MCF 10A (cell line): ENCODE measurements around the gene RBP3. TPM values are rescaled to one million over a fixed set of nuclear protein-coding genes. Genes with fewer than 3 reads are reported as not detected.

Experiments used
- BruUV-seq: library from RNA; stranded (reverse); fragments of 400-500 nt; replicated peaks from 2 replicates; lab custom pipeline; 2021; lab: Mats Ljungman, UMichigan
- CTCF ChIA-PET: fragments of 300-600 bp; sonication (Branson Sonifier 250); formaldehyde crosslinking; extraction: SDS; loops from one replicate; lab custom pipeline; 2021; ENCODE audit warnings: antibody characterized with exemption, inconsistent platforms; lab: Yijun Ruan, JAX
- POLR2A ChIA-PET: fragments of 300-600, 350-650 bp; sonication (Branson Sonifier 250); formaldehyde crosslinking; extraction: SDS; loops from one replicate; lab custom pipeline; 2020; ENCODE audit warnings: antibody characterized with exemption, inconsistent platforms; lab: Yijun Ruan, JAX
- DNase-seq: peaks from one replicate; pipeline ENCODE4 v3.0.0-alpha.2; 2018; ENCODE audit not compliant: unreplicated experiment
- H3K27ac Mint-ChIP-seq: one replicate; pipeline ENCODE4 v1.8.0; 2022; ENCODE audit warnings: mild to moderate bottlenecking, low read depth, mixed read lengths; ENCODE audit not compliant: unreplicated experiment
- H3K27me3 Mint-ChIP-seq: one replicate; pipeline ENCODE4 v1.8.0; 2022; ENCODE audit warnings: mixed read lengths; ENCODE audit not compliant: insufficient read depth, unreplicated experiment
- H3K36me3 Mint-ChIP-seq: one replicate; pipeline ENCODE4 v1.8.0; 2022; ENCODE audit warnings: mild to moderate bottlenecking, moderate library complexity, mixed read lengths; ENCODE audit not compliant: insufficient read depth, unreplicated experiment
- H3K4me1 Mint-ChIP-seq: one replicate; pipeline ENCODE4 v1.8.0; 2022; ENCODE audit warnings: mixed read lengths; ENCODE audit not compliant: insufficient read depth, unreplicated experiment
- H3K4me3 Mint-ChIP-seq: one replicate; pipeline ENCODE4 v1.8.0; 2022; ENCODE audit warnings: mild to moderate bottlenecking, moderate library complexity, mixed read lengths; ENCODE audit not compliant: unreplicated experiment
- H3K9me3 Mint-ChIP-seq: one replicate; pipeline ENCODE4 v1.8.0; 2022; ENCODE audit warnings: mixed read lengths; ENCODE audit not compliant: unreplicated experiment
- intact Hi-C: fragments of 100-400 bp; cut with micrococcal nuclease; formaldehyde crosslinking; loops from 2 replicates; pipeline ENCODE4 v1.14.1; 2022
- total RNA-seq: library from RNA; stranded (reverse); gene quantifications from 2 replicates; pipeline ENCODE4 v1.2.3, GENCODE V29; 2022
- TF ChIP-seq, protein P1 (sequence below): fragments of 200-600 bp; IDR thresholded peaks from one replicate; pipeline ENCODE4 v1.8.0; 2022; ENCODE audit warnings: antibody characterized with exemption, mild to moderate bottlenecking; ENCODE audit not compliant: unreplicated experiment

The RBP3 gene
- total RNA-seq, 1 experiment from 2014 or later, result not detected

DNA sequence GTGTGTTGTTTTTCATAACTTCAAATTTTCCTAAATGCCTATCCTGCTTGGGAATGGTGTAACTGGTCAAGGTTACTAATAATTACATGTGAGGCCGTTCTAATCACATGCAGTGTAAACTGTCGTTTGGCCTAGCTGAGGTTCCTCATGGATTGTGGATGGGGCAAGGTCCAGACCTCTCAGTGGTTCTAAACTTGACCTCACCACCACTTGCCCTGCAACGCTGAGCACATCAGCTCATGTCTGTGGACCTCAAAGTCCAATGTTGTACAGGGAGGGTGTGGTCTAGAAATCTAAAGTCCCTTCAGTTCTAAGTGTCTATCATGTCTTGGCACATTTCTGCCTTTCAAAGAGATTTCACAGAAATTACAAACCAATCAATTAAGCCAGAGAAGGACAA lies 15.6 kb downstream of the RBP3 start:
- TF ChIP-seq, protein P1, sequence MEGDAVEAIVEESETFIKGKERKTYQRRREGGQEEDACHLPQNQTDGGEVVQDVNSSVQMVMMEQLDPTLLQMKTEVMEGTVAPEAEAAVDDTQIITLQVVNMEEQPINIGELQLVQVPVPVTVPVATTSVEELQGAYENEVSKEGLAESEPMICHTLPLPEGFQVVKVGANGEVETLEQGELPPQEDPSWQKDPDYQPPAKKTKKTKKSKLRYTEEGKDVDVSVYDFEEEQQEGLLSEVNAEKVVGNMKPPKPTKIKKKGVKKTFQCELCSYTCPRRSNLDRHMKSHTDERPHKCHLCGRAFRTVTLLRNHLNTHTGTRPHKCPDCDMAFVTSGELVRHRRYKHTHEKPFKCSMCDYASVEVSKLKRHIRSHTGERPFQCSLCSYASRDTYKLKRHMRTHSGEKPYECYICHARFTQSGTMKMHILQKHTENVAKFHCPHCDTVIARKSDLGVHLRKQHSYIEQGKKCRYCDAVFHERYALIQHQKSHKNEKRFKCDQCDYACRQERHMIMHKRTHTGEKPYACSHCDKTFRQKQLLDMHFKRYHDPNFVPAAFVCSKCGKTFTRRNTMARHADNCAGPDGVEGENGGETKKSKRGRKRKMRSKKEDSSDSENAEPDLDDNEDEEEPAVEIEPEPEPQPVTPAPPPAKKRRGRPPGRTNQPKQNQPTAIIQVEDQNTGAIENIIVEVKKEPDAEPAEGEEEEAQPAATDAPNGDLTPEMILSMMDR, result no peak
- Mint-ChIP-seq H3K27ac (no peak overlapping the region), H3K36me3 (no peaks in the 10 kb centered on the region), H3K4me3 (no peak overlapping the region), H3K4me1 (no peaks in the 10 kb centered on the region), H3K27me3 (no peaks in the 10 kb centered on the region), H3K9me3 (no peaks in the 10 kb centered on the region)
- DNase-seq, result no peak
- ChIA-PET CTCF (interaction anchor here (0.6 to 6.4 kb wide), 6 partner anchors 9 to 1340 kb away, joined by 3 to 48 read pairs (median 5); no protein-coding TSS in a partner anchor), POLR2A (no interaction called here)
- intact Hi-C loops, result no loop called here
- no TSS peak for BruUV-seq

DNA sequence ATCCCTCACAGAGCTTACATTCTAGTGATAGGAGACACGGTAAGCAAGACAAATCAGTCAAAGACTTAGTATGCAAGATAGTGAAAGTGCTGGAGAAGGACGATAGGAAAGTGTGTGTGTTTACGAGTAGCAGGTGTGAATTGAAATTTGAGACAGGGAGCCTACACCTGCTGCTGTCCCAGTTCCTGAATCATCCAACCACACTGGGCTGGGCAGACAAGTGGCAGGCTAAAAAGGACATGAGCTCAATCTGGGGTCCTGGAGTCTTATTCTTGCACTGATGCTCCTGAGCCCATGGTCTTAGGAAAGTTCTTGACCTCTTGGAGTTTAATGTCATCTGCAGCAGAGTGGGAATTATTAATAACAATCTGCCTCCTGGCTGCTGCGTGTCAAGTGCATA lies 16.2 kb downstream of the RBP3 start:
- POLR2A ChIA-PET, result no interaction called here

DNA sequence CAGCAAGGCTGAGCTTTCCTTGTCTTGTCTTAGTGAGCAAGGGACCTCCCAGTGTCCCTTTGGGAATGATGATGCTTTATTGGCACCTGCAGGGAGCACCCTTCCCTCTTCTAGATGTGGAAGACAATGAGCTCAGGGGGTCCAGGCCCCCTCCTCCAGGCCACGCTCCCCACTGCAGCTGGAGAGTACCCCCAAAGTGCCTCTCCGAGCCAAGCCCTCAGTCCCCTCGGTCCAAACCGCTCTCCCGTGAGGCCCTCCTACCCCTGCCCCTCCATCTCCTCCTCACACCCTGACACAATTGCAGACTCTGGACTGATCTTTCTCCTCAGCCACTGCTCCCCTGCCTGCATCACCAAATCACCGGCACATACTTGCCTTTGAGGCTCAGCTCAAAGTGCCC lies 16.7 kb downstream of the RBP3 start:
- CTCF ChIA-PET, result interaction anchor here (1.0 to 1.9 kb wide), 4 partner anchors 10 to 74 kb away, joined by 4 to 7 read pairs (median 4); no protein-coding TSS in a partner anchor
- intact Hi-C loops, result no loop called here
- H3K9me3 Mint-ChIP-seq, result no peaks in the 10 kb centered on the region
- POLR2A ChIA-PET, result interaction anchor here (0.8 kb wide), 1 partner anchor 12 kb away, joined by 4 read pairs; no protein-coding TSS in a partner anchor
- no TSS peak for BruUV-seq
- no peaks in the 10 kb centered on the region for H3K36me3 Mint-ChIP-seq
- no peak overlapping the region for H3K27ac Mint-ChIP-seq
- DNase-seq, result no peak
- no peak overlapping the region for H3K4me3 Mint-ChIP-seq
- H3K4me1 Mint-ChIP-seq, result no peaks in the 10 kb centered on the region
- TF ChIP-seq, protein P1, result no peak
- H3K27me3 Mint-ChIP-seq, result no peaks in the 10 kb centered on the region

More for the DNA sequence above, 16.2 kb downstream of the RBP3 start:
- Mint-ChIP-seq H3K36me3 (no peaks in the 10 kb centered on the region), H3K9me3 (no peaks in the 10 kb centered on the region), H3K4me1 (no peaks in the 10 kb centered on the region), H3K27me3 (no peaks in the 10 kb centered on the region), H3K4me3 (no peak overlapping the region), H3K27ac (no peak overlapping the region)
- DNase-seq, result no peak
- BruUV-seq, result no TSS peak
- intact Hi-C loops, result no loop called here
- CTCF ChIA-PET, result interaction anchor here (1.0 to 6.4 kb wide), 4 partner anchors 8 to 74 kb away, joined by 4 to 48 read pairs (median 5); no protein-coding TSS in a partner anchor
- TF ChIP-seq, protein P1, result no peak

DNA sequence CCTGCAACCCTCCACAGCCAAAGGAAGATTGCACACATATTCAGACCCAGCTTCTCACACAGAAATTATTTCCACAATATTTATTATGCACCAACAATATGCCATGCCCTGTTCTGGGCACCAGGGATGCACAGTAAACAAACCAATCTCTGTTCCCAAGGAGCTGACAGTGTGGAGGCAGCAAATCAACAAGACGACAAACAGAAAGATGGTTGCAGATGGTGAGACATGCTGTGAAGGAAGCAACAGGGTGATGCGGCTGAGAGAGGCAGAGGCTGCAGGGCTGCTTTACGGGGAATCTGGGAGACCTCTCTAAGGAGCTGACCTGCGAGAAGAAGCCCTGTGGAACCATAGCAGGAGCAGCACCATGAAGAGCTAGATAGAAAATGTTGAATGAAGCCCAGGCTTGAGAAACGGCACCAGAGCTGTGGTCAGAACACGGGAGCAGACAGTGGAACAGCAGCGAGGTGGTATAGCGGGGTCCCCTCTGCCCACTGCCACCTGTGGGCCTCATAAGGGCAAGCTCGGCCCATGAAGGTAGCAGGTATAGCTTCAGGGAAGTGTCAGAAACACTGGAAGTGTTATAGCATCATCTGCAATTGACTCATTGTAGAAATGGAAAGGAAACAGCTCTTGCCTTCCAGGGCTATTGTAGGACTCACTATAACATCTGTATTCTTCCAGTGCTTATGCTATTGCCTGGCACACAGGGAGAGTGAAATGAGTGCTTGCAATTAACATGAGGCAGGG lies 17.4 kb downstream of the RBP3 start:
- Mint-ChIP-seq H3K9me3 (no peaks in the 10 kb centered on the region), H3K36me3 (no peaks in the 10 kb centered on the region), H3K27me3 (no peaks in the 10 kb centered on the region), H3K27ac (no peak overlapping the region), H3K4me1 (no peaks in the 10 kb centered on the region), H3K4me3 (no peak overlapping the region)
- ChIA-PET POLR2A (interaction anchor here (0.6 to 0.8 kb wide), 2 partner anchors 12 to 15 kb away, joined by 3 to 4 read pairs; no protein-coding TSS in a partner anchor), CTCF (interaction anchor here (0.6 to 1.9 kb wide), 5 partner anchors 9 to 341 kb away, joined by 3 to 7 read pairs (median 3); partner anchors contain the start of gene ZNF488)
- DNase-seq, result no peak
- TF ChIP-seq, protein P1, result no peak
- no TSS peak for BruUV-seq
- intact Hi-C loops, result no loop called here
